GM20000 (cell line): ENCODE data around the gene SLBP.

Experiments used
- DNase-seq: peaks from one replicate; pipeline ENCODE4 v3.0.0; 2012; ENCODE audit warnings: low spot score
- CTCF ChIP-seq: IDR thresholded peaks from 2 replicates; pipeline ENCODE4 v1.5.1; 2012; ENCODE audit warnings: mild to moderate bottlenecking, control low read depth; ENCODE audit errors: extremely low read depth, missing control alignments

SLBP gene

GRCh38 chr4:1669270-1669669 lies 42.8 kb downstream of the SLBP start:
- DNase-seq, result no peak
- TF ChIP-seq CTCF, result no peak

- no peak for DNase-seq
- no peak for TF ChIP-seq CTCF
Observed at GRCh38 chr4:1668488-1668840, 43.7 kb downstream of the SLBP start.

GRCh38 chr4:1667273-1667672 lies 44.8 kb downstream of the SLBP start:
- no peak for DNase-seq
- no peak for TF ChIP-seq CTCF

- DNase-seq, result no peak
- TF ChIP-seq CTCF, result no peak
Observed at GRCh38 chr4:1666391-1666790, 45.7 kb downstream of the SLBP start.

GRCh38 chr4:1664141-1664540 lies 48.0 kb downstream of the SLBP start:
- DNase-seq, result no peak
- no peak for TF ChIP-seq CTCF

- DNase-seq, result no peak
- TF ChIP-seq CTCF, result no peak
Observed at GRCh38 chr4:1663549-1663948, 48.6 kb downstream of the SLBP start.

- DNase-seq, result no peak
- TF ChIP-seq CTCF, result no peak
Observed at GRCh38 chr4:1661695-1662094, 50.4 kb downstream of the SLBP start.
